KOPT-K1 (cell line): Measurements from ENCODE around the gene GAMT.
A peak's percentile ranks its signal among the peaks of the same experiment; 100 is the strongest.

ENCODE experiments used
- H3K27ac ChIP-seq: fragments of 200-600 bp; sonication (generic); 2 replicates; pipeline ENCODE4 v1.5.1; 2016; ENCODE audit warnings: antibody characterized with exemption, mild to moderate bottlenecking, low read depth, low read length; ENCODE audit not compliant: poor library complexity, severe bottlenecking
- H3K36me3 ChIP-seq: fragments of 200-600 bp; sonication (generic); 2 replicates; pipeline ENCODE4 v1.5.1; 2017; ENCODE audit warnings: antibody characterized with exemption, mild to moderate bottlenecking, low read length, moderate library complexity; ENCODE audit not compliant: insufficient read depth
- H3K9me3 ChIP-seq: fragments of 200-600 bp; sonication (generic); 2 replicates; pipeline ENCODE4 v1.5.1; 2017; ENCODE audit warnings: antibody characterized with exemption, low read length, mild to moderate bottlenecking; ENCODE audit not compliant: insufficient read depth, poor library complexity, severe bottlenecking

The GAMT gene

DNA sequence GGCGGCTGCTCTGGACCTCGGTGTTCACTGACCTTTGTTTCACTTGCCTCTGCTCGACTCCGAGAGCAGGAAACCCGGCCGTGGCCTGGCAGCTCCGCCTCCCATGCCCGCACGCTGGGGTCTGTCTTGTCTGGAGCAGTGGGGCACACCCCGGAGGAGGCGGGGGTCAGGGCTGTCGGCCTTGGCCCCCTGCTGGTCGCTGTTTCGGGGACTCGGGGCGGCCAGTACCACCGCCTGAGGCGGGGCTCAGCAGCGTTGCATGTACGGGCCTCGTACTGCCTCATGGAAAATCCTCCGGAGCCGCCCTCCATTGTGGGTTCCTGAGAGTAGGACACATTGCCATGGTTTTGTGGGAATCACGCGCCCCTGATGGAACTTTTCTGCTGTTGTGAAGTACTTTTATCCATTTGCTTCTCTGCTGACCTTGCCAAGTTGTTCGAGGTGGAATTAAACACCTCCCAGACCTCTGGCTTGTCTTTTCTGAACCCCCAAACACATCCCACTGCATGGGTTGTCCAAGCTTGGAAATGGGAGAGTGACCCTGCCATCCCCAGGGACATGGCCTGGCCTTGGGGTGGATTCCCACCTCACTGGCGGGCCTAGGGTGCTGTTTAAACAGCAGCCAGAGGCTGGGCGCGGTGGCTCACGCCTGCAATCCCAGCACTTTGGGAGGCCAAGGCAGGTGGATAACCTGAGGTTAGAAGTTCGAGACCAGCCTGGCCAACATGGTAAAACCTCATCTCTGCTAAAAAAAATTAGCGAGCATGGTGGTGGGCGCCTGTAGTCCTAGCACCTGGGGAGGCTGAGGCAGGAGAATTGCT lies 23.2 kb downstream of the GAMT start:
- no peak overlapping the region for H3K27ac ChIP-seq
- peaks cover 25% of the 10 kb centered on the region for H3K36me3 ChIP-seq
- H3K9me3 ChIP-seq: no peaks in the 10 kb centered on the region

DNA sequence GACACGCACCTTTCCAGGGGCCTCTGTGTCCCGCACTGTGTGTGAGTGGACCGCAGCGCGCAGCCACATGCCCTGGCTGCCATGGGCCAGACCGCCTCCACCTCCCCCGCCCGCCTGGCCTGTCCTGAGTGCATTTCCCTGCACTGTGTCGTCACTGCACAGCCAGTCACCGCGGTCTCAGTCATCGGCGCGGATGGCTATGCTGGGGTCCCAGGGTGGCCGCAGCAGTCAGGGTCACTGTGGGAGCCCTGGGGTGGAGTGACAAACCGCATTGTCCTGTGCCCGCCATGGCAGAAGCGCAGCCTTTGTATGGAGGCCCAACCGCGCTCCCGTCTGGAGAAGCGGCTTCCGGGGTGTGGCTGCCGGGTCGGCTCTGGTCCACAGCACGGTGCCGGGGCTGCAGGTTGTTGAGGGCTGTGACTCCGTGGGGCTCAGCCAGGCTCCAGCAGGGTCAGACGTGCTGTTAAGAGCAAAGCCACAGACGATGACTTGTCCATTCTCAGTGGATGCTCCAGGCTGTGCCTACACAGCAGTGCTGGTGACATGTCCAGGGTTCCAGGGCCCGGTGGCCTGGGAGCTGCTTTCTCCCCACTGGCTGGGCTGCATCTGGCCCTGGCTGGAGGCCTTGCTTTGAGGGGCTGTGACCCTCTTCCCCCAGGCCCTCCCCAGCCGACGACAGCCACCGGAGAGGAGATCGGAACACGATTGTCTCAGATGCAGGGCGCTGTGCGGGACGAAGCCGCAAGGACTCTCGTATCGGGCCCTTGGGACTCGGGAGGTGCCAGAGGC lies 24.0 kb downstream of the GAMT start:
- no peak overlapping the region for H3K27ac ChIP-seq

DNA sequence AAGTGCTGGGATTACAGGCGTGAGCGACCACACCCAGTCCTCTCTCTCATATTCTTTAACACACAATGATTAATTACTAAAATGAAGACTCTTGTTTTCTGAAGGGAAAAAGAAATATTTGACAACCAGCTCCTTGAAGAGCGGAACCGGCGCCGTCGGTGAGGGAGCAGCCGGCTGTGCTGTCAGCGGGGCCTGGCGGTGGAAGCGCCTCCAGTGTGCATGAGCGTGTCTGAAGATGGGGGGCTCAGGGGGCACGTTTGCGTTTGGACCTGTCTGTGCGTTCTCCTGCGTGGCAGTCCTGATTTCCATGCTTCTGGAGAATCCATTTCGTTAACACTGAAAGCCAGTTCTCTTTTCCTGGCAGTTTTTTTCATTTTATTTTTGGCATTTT lies 24.9 kb downstream of the GAMT start:
- peaks cover 38% of the 10 kb centered on the region for H3K36me3 ChIP-seq
- H3K27ac ChIP-seq: no peak overlapping the region
- H3K9me3 ChIP-seq: no peaks in the 10 kb centered on the region

More for the DNA sequence above, 24.0 kb downstream of the GAMT start:
- H3K36me3 ChIP-seq: peaks cover 33% of the 10 kb centered on the region
- no peaks in the 10 kb centered on the region for H3K9me3 ChIP-seq

DNA sequence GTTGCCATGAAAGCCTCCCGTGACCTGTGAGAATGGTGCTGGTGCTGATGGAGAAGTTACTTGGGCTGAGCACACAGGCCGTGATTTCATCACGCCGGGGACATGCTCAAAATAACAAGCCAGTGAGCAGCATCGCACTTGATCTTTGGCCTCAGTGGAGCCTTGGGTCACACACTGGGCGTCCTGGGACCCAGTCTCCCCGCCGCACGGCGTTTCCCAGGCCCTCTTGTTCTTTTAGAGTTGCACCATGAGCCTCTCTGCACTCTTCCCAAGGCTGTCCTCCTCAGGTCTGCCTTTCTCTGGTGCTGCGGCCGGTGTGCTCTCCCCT lies 27.1 kb downstream of the GAMT start:
- Histone ChIP-seq H3K27ac (no peak overlapping the region), H3K9me3 (no peaks in the 10 kb centered on the region), H3K36me3 (peaks cover 60% of the 10 kb centered on the region)

DNA sequence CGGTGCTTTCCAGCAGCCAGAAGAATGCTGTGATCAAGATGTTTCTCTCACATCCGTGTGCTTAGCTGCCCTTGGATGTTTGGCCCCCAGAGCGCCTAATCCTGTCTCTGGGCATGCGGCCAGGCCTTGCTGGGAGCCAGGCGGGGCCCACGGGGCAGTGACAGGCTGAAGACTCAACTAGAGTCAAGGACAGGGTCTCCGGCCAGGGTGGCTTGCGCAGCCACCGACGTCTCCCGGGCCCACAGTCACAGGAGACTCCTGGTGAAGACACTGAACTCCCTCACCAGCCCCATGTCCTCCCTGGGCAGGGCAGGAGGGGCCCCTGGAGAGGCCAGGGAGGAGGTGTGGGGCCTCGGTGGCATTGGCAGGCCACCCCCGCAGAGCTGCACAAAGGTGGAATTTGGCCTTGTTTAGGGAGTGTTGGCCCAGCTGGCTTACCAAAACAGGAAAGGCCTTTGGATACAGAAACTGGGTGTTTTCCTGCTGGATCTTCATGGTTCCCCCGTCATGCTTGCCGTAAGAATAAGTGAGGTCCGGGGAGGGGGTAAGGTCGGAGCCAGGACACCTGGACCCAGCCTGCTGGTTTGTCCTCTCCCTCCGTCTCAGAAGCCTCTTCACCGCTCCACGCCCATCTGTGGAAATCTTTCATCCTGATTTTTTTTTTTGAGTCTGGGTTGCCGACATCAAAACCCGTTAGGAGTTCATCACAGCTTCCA lies 27.6 kb downstream of the GAMT start:
- Histone ChIP-seq H3K27ac (no peak overlapping the region), H3K36me3 (peaks cover 65% of the 10 kb centered on the region), H3K9me3 (no peaks in the 10 kb centered on the region)

DNA sequence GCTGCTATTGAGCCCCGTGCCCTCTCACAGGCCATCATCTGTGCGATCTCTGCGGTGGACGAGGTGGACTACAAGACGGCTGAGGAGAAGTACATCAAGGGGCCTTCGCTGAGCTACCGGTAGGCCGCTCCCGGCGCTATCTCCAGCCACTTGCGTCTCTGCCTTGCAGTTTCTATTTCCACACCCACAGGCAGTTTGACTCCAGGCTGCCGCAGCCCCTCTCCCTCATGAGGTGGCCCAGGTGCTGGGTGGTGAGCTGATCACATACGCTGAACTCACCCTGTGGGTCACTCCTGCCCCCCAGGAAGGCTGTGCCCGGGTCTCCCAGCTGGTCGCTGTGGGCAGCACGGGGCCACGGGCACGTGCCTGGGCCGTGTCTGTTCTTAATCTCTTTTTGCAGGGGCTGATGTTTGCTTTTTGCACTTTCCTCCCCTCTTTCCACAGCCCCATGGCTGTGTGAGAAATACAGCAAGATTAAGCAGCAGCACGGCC lies 28.3 kb downstream of the GAMT start:
- Histone ChIP-seq H3K36me3 (peaks cover 70% of the 10 kb centered on the region), H3K9me3 (no peaks in the 10 kb centered on the region), H3K27ac (no peak overlapping the region)

DNA sequence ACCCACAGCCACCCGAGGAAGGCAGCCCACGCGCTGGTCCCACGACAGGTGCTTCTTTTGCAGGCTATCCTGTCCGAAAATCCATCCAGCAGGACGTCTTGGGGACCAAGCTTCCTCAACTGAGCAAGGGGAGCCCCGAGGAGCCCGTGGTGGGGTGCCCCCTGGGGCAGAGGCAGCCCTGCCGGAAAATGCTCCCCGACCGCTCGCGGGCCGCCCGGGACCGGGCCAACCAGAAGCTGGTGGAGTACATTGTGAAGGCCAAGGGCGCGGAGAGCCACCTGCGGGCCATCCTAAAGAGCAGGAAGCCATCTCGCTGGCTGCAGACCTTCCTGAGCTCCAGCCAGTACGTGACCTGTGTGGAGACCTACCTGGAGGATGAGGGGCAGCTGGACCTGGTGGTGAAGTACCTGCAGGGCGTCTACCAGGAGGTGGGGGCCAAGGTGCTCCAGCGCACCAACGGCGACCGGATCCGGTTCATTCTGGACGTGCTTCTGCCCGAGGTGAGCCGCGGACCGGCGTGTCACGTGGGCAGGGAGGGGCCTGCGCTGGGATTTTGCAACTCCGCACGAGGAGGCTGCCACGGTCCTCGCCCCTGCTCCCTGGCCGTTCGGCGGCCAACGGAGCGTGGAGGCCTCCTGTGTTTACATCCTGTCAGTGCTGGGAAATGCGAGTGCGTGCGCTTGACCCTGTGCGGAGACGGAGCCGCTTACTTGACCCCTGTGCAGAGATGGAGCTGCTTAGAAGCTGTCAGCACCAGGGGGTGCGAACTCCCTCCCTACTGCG lies 30.6 kb downstream of the GAMT start:
- Histone ChIP-seq H3K27ac (no peak overlapping the region), H3K36me3 (peaks cover 82% of the 10 kb centered on the region), H3K9me3 (no peaks in the 10 kb centered on the region)

DNA sequence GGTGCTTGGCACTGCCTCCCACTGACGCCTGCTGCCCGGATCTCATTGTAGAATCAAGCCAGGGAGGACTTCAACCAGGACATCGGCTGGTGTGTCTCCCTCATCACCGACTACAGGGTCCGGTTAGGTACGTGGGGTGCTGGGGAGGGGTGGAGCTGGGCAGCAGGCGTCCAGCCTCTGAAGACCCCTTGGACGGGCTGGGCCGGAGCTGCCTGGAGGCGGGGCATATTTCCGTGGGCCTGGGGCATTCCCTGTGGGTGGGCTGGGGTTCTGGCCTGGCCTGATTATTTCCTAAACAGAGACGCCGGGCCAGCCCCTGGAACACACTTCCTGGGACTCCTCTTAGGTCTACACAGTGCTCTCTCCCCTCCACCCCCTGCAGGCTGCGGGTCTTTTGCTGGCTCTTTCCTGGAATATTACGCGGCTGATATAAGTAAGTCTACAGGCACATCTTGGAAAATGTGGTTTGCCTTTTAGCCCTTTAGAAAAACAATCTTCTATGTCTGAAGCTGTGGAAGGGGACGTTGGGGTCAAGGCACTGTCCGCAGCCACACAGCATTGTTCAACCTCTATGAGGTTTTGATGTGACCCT lies 32.0 kb downstream of the GAMT start:
- Histone ChIP-seq H3K36me3 (peaks cover 78% of the 10 kb centered on the region), H3K9me3 (no peaks in the 10 kb centered on the region), H3K27ac (no peak overlapping the region)

DNA sequence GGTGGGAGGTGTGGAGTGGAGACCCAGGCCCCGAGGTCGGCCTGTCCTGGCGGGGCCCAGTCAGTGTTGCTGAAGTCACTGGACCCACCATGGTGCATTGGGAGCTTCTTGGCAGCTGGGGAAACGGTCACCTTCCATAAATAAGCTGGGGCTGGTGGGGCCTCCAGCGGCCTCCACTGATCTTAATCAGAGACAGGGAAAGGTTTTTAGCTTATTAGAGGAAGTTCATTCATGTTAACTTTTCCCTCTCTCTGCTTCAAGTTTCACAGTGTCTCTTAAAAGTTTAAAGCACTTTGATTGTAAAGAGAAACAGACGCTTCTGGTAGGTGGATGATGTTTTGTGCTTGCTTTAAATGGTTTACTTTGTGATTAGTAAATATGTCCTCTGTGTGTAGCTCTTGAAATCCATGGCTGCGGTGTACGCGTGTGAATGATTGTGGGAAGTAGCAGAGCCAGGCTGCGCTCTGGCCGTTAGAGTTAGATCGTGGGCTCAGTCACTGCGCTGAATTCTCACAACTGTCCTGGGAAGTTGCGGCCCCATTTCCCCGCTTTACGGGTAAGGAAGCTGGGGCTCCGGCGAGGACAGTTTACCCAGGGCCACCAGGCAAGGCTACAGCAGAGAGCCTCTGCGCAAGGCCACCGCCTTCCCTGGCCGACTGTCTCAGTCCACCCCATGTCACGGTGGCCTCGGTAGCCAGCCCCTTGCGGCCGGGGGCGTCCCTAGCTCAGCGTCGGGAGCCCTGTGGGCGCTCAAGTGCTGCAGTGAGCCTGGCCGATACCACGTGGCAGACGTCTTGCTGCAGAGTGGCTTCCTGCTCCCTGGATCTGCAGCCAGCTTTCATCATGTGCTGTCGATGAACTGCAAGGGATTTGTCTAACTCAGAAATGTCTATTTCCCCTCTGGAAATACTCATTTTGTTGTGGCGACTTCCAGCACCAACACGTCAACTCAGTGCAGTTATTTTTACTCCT lies 34.2 kb downstream of the GAMT start:
- Histone ChIP-seq H3K9me3 (no peaks in the 10 kb centered on the region), H3K27ac (no peak overlapping the region), H3K36me3 (peaks cover 73% of the 10 kb centered on the region)

DNA sequence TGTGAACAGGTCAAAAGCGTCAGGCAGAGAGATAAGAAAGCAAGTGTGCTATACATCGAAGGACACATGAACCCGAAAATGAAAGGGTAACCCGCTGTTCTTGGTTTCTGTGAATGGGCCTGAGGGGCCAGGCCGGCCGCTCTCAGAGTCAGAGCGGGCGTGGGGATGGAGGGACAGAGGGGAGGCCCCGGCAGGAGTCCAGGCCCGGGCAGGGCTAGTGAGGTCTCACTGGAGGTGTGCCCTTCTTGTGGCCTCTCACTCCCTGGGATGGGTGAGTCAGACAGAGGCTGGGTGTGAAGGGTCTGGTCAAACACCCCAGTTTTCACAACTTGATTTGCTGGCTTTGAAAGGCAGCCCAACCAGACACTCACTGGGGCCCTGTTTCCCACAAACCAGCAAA lies 35.0 kb downstream of the GAMT start:
- H3K9me3 ChIP-seq: no peaks in the 10 kb centered on the region
- no peak overlapping the region for H3K27ac ChIP-seq
- peaks cover 74% of the 10 kb centered on the region for H3K36me3 ChIP-seq

DNA sequence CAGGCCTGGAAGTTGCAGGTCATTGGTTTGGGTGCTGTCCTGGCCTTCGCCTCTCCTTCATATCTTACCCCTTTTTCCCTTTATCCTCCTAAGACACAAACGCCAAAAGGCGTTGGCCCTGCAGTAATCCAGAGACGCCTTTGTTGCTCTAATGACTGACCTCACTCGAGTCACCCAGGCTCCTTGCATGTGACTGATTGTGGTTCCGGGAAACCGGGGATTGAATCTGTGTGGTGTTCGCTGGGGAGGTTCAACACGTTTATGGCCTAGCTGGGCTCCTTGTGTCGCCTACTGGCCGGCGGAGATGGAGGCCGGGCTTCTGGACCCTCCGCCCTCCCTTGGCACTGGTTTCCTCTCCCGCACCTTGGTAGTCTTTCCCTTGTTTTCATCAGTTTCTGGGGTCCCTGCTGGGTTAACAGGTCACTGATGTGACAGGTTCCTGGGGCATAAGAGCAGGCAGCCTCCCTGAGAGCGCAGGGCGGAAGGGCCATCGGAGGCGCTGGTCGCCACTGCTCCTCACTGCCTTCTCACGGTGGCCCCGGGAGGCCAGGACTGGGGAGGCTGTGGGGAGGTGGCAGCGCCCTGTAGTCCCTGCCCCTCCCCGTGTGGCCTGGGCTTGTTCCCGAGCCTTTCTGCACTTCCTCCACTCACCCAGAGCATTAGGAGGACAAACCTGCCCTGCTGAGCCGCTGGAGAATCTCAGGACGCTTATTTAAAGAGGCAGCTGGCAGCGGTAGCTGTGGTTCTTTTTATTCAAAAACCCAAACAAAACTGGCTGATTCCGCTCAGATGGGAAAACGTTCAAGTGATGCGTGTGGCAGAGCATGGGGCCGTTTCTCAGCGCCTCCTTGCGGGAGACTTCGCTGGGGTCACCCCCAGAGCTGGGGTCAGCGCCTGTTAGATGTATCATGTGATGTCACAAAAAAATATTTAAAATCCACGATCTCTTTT lies 35.7 kb downstream of the GAMT start:
- Histone ChIP-seq H3K27ac (no peak overlapping the region), H3K36me3 (peaks cover 74% of the 10 kb centered on the region), H3K9me3 (no peaks in the 10 kb centered on the region)

DNA sequence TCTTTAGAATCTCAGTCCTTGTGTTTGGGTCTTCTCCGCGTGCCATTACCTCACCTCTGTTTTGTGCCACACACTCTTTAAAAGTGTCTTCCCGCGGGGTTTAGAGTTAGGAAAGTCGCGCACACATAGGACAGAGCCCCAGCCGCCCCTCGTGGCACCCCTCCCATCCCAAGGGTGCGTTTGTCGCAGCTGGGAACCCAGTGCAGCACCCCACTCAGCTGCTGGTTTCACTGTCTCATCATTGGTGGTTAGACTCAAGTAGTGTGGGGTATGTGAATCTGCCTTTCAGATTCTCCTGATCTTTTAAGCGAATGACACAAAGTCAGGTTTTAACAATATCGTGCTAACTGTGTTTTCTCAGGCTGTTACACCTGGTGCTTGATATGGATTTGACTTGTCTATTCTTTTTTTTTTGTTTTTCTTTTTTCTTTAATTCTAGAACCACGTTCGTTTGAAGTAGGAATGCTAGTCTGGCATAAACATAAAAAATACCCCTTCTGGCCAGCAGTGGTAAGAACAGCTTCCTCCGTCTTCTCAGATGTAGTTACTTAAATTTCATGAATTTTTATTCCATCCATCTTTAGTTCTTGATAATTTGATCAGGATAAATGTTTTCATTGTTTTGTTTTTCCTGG lies 37.2 kb downstream of the GAMT start:
- H3K36me3 ChIP-seq: peaks cover 74% of the 10 kb centered on the region
- peak overlapping the region; percentile 29 for H3K27ac ChIP-seq
- H3K9me3 ChIP-seq: no peaks in the 10 kb centered on the region
